Body of pancreas (tissue), 4 donors: Measurements from ENCODE around the gene PLCB4. TPM values are rescaled to one million over a fixed set of nuclear protein-coding genes. Genes with fewer than 3 reads are reported as not detected.

Source experiments
- ATAC-seq: fragments of 150-250 bp; one replicate; pipeline ENCODE4 v1.9.1; 2016
- DNase-seq, 4 donors: peaks; one replicate each; pipeline ENCODE4 v3.0.0-alpha.2; 2019
- H3K27ac ChIP-seq, 4 donors: fragments of 200-600 bp; sonication (generic); 1 replicate in 3 of 4; 2 replicates in 1 of 4; pipeline versions ENCODE4 v1.5.1 to v1.6.1; 2016 to 2019; ENCODE audit warnings: mild to moderate bottlenecking in 1 of 4, mixed read lengths in 1 of 4, moderate library complexity in 1 of 4
- H3K27me3 ChIP-seq, 2 donors: fragments of 200-600 bp; sonication (generic); one replicate each; pipeline ENCODE4 v1.6.0; 2016; ENCODE audit warnings: mild to moderate bottlenecking in 1 of 2
- H3K36me3 ChIP-seq, 2 donors: fragments of 200-600 bp; sonication (generic); replicated peaks in 1 of 2; 2 replicates each; pipeline ENCODE4 v1.5.1; 2016; ENCODE audit warnings: low read depth in 2 of 2; ENCODE audit not compliant: insufficient read depth in 1 of 2
- H3K4me1 ChIP-seq: fragments of 200-600 bp; sonication (generic); one replicate; pipeline ENCODE4 v1.6.0; 2016
- H3K4me3 ChIP-seq, 2 donors: fragments of 200-600 bp; sonication (generic); 1 replicate in 1 of 2; 2 replicates in 1 of 2; pipeline ENCODE4 v1.5.1; 2016 to 2019
- H3K9me3 ChIP-seq, 3 donors: fragments of 200-600 bp; sonication (generic); 1 replicate in 2 of 3; 2 replicates in 1 of 3; pipeline ENCODE4 v1.5.1; 2016
- POLR2A ChIP-seq, 3 donors: fragments of 450-650 bp; IDR thresholded peaks; one replicate each; pipeline ENCODE4 v1.6.1; 2016; ENCODE audit warnings: antibody characterized with exemption in 3 of 3, mild to moderate bottlenecking in 2 of 3
- WGBS, 2 donors: methylation state at CpG; one replicate each; pipeline ENCODE4 v1.1.5; 2017; 5-methylcytosine and 5-hydroxymethylcytosine counted together
- intact Hi-C: fragments of 100-400 bp; cut with DNase I; formaldehyde crosslinking; loops from one replicate; pipeline ENCODE4 v1.15.1; 2023
- total RNA-seq, 2 donors: library from RNA; depleted of rRNA; stranded (reverse); fragments of >200 nt; gene quantifications; one replicate each; pipeline ENCODE4 v1.1.0, GENCODE V29; 2016
- TF ChIP-seq, protein P1 (sequence below), 7 experiments: fragments of 450-650 bp in 4 of 7; fragments of 200-600 bp in 3 of 7; sonication (generic) in 3 of 7; IDR thresholded peaks; one replicate each; pipeline ENCODE4 v1.5.1; 2016 to 2019; ENCODE audit warnings: antibody characterized with exemption in 7 of 7

The PLCB4 gene
- total RNA-seq, 2 donors from 2014 or later, result 1.3 to 3.4 TPM

DNA sequence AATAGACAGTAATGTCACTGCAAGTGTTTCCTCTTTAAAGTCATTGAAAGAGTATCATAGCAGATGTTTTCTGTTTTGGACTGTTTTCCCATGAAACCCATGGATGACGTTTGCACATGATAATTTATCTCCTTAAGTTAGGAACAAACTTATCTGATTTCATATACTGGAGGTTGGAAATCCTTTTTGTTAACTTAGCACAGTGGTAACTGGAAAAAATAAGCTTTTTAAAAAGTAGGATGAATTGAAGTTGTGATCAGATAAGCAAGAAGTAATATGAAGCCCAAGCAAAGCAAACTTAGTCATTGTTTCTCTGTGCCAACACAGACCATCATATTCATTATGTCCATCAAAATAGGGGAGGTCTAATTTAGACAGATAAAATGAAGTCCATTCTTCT lies 61.6 kb downstream of the PLCB4 start:
- intact Hi-C loops, result no loop called here
- TF ChIP-seq, protein P1, sequence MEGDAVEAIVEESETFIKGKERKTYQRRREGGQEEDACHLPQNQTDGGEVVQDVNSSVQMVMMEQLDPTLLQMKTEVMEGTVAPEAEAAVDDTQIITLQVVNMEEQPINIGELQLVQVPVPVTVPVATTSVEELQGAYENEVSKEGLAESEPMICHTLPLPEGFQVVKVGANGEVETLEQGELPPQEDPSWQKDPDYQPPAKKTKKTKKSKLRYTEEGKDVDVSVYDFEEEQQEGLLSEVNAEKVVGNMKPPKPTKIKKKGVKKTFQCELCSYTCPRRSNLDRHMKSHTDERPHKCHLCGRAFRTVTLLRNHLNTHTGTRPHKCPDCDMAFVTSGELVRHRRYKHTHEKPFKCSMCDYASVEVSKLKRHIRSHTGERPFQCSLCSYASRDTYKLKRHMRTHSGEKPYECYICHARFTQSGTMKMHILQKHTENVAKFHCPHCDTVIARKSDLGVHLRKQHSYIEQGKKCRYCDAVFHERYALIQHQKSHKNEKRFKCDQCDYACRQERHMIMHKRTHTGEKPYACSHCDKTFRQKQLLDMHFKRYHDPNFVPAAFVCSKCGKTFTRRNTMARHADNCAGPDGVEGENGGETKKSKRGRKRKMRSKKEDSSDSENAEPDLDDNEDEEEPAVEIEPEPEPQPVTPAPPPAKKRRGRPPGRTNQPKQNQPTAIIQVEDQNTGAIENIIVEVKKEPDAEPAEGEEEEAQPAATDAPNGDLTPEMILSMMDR (IDR thresholded peaks at IDR 0.05), result no peak
- no peak for TF ChIP-seq POLR2A (IDR thresholded peaks at IDR 0.05)
- 0 to 2% methylated on average over 1 of the region's 1 CpG for WGBS, 2 donors
- H3K27me3 ChIP-seq, result no peaks in the 10 kb centered on the region
- H3K9me3 ChIP-seq, result no peaks in the 10 kb centered on the region
- H3K4me1 ChIP-seq, result no peaks in the 10 kb centered on the region
- H3K36me3 ChIP-seq, result no peaks in the 10 kb centered on the region
- ATAC-seq (no peak), DNase-seq (no peak)
- H3K27ac ChIP-seq, result no peak overlapping the region
- no peak overlapping the region for H3K4me3 ChIP-seq

DNA sequence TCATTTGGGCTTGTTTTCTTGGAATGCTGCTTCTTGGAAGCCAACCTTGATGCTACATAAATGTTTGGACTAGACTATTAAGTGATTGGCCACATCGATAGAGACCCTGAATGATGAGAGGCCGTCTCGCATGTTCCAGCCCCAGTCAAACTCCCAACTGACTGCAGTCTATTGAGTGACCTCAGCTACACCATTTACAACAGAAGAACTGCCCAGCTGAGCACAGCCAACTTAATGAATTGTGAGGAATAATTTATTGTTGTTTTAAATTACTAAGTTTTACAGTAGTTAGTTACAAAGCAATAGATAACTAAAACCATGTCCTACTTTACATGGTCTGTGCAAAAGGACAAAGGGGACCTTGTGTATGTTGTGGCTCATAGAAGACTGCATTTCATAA lies 63.0 kb downstream of the PLCB4 start:
- DNase-seq, result no peak
- H3K9me3 ChIP-seq, result no peaks in the 10 kb centered on the region
- no peaks in the 10 kb centered on the region for H3K36me3 ChIP-seq
- H3K4me3 ChIP-seq, result no peak overlapping the region
- ATAC-seq, result no peak
- intact Hi-C loops, result no loop called here
- TF ChIP-seq POLR2A (IDR thresholded peaks at IDR 0.05), result no peak
- TF ChIP-seq, protein P1 (IDR thresholded peaks at IDR 0.05), result no peak
- H3K27ac ChIP-seq, result no peak overlapping the region
- 83 to 91% methylated on average over 3 of the region's 3 CpGs for WGBS, 2 donors
- no peaks in the 10 kb centered on the region for H3K4me1 ChIP-seq
- no peaks in the 10 kb centered on the region for H3K27me3 ChIP-seq

GRCh38 chr20:9134346-9134745 lies 65.5 kb downstream of the PLCB4 start:
- no peaks in the 10 kb centered on the region for H3K27me3 ChIP-seq
- no peak for TF ChIP-seq POLR2A (IDR thresholded peaks at IDR 0.05)
- TF ChIP-seq, protein P1 (IDR thresholded peaks at IDR 0.05), result no peak
- intact Hi-C loops, result no loop called here
- no peaks in the 10 kb centered on the region for H3K36me3 ChIP-seq
- ATAC-seq, result no peak
- H3K4me3 ChIP-seq, result no peak overlapping the region
- WGBS, 2 donors, result 43 to 51% methylated on average over 2 of the region's 2 CpGs
- H3K27ac ChIP-seq, result no peak overlapping the region
- H3K4me1 ChIP-seq, result no peaks in the 10 kb centered on the region
- no peak for DNase-seq
- H3K9me3 ChIP-seq, result peaks cover 0 to 6% (median 0%) of the 10 kb centered on the region in 3 donors

DNA sequence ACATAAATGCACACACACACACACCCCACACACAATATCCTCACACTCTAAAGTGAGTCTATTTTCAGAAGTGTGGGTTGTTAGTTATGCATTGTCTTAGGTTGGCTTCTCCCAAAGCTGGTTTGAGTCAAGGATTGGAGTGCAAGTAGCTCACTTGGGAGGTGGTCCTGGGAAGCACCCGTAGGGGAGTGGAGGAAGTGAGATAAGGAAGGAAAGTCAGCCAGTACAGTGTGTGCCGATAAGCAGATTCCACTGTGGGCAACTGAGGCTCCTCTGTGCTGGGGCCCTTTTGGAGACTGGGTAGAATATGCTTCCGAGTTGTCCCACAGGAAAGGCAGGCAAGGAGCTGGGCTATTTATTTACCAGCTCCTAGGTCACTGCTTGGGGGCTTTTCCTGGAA lies 67.2 kb downstream of the PLCB4 start:
- TF ChIP-seq, protein P1 (IDR thresholded peaks at IDR 0.05), result no peak
- TF ChIP-seq POLR2A (IDR thresholded peaks at IDR 0.05), result no peak
- Histone ChIP-seq H3K36me3 (no peaks in the 10 kb centered on the region), H3K4me3 (no peak overlapping the region), H3K9me3 (peaks cover 0 to 6% (median 0%) of the 10 kb centered on the region in 3 donors), H3K27ac (no peak overlapping the region), H3K27me3 (no peaks in the 10 kb centered on the region), H3K4me1 (no peaks in the 10 kb centered on the region)
- ATAC-seq (no peak), DNase-seq (no peak)
- intact Hi-C loops, result no loop called here
- 27 to 44% methylated on average over 3 of the region's 3 CpGs for WGBS, 2 donors

DNA sequence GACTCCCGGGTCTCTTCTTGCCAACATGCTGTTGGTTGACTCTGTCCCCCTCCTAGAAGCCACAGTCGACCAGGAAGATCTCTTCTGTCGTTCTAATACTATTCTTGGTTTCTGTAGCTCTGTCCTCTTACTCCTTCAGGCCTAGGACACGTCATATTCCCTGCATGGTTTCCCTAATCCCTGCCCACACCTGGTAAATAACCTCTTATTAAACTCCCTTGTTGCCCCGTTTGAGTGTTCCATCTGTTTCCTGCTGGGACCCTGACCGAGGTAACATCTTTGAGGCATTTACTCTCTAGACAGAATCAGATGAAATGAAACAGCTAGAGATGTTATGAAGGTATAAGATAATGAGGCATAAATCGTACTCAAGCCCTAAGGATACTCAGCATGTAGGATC lies 68.1 kb downstream of the PLCB4 start:
- Histone ChIP-seq H3K9me3 (peaks cover 0 to 6% (median 0%) of the 10 kb centered on the region in 3 donors), H3K4me3 (no peak overlapping the region), H3K4me1 (no peaks in the 10 kb centered on the region), H3K27me3 (no peaks in the 10 kb centered on the region), H3K27ac (no peak overlapping the region), H3K36me3 (no peaks in the 10 kb centered on the region)
- ATAC-seq, result no peak
- 30 to 49% methylated on average over 7 of the region's 7 CpGs for WGBS, 2 donors
- TF ChIP-seq, protein P1 (IDR thresholded peaks at IDR 0.05), result no peak
- TF ChIP-seq POLR2A (IDR thresholded peaks at IDR 0.05), result no peak
- intact Hi-C loops, result no loop called here
- DNase-seq, result no peak
